Activated naive CD8-positive, alpha-beta T cell treated with anti-CD3 and anti-CD28 coated beads, Interleukin-2, amount 10 ng/mL, durations not matched to agents 7 days and 5 days (primary cell): ENCODE measurements around the gene ZBTB20. TPM values are rescaled to one million over a fixed set of nuclear protein-coding genes. Genes with fewer than 3 reads are reported as not detected.

Experiments used
- ATAC-seq: fragments of 150-1000 bp; cut with Tn5 transposase; one replicate; pipeline ENCODE4 v1.10.0; 2021; ENCODE audit warnings: low read depth, moderate library complexity
- POLR2A ChIA-PET: fragments of 350-600 bp; sonication (Branson Sonifier 250); formaldehyde crosslinking; loops from one replicate; lab custom pipeline; 2021; ENCODE audit warnings: antibody characterized with exemption; lab: Charles Lee
- DNase-seq: peaks from one replicate; pipeline ENCODE4 v3.0.0; 2021
- H3K27ac Mint-ChIP-seq: one replicate; pipeline ENCODE4 v1.8.0; 2022; ENCODE audit warnings: mild to moderate bottlenecking, mixed read lengths
- H3K27me3 Mint-ChIP-seq: one replicate; pipeline ENCODE4 v1.8.0; 2022; ENCODE audit warnings: mild to moderate bottlenecking, moderate library complexity, mixed read lengths
- H3K36me3 Mint-ChIP-seq: one replicate; pipeline ENCODE4 v1.8.0; 2021; ENCODE audit warnings: mild to moderate bottlenecking, mixed read lengths
- H3K4me1 Mint-ChIP-seq: one replicate; pipeline ENCODE4 v1.8.0; 2021; ENCODE audit warnings: mixed read lengths
- H3K4me3 Mint-ChIP-seq: one replicate; pipeline ENCODE4 v1.8.0; 2022; ENCODE audit warnings: mild to moderate bottlenecking, moderate library complexity, mixed read lengths
- H3K9me3 Mint-ChIP-seq: one replicate; pipeline ENCODE4 v1.8.0; 2021; ENCODE audit warnings: mixed read lengths
- total RNA-seq, 2 experiments: library from RNA; stranded (reverse); gene quantifications; one replicate each; pipeline ENCODE4 v1.2.3, GENCODE V29; 2021

Gene ZBTB20
- total RNA-seq, 2 experiments from 2014 or later = 27.4 to 31.3 TPM

DNA sequence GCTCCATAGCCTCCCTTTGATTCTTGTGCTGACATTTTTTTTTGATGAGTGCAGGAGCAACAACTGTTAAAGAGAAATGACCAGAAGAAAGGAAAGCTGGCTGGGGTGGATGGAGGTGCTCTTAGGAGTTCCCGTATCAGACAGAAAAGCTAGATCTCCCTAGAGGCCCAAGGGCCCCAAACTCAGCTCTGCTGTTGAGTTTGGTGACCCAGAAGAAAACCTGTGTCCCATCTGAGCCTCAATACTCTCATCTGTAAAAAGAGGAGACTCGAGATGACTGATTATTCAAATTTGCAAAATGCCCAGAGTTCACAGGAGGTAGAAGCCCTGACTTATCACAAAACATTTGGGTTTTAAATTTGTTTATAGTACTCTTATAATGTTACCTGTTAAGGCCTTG lies 710.9 kb downstream of the ZBTB20 start:
- no peak for DNase-seq
- H3K4me3 Mint-ChIP-seq = no peak overlapping the region
- no peaks in the 10 kb centered on the region for H3K9me3 Mint-ChIP-seq
- no peaks in the 10 kb centered on the region for H3K36me3 Mint-ChIP-seq
- H3K27ac Mint-ChIP-seq = no peak overlapping the region
- POLR2A ChIA-PET = no interaction called here
- no peaks in the 10 kb centered on the region for H3K27me3 Mint-ChIP-seq
- no peak for ATAC-seq
- H3K4me1 Mint-ChIP-seq = peaks cover 1% of the 10 kb centered on the region

DNA sequence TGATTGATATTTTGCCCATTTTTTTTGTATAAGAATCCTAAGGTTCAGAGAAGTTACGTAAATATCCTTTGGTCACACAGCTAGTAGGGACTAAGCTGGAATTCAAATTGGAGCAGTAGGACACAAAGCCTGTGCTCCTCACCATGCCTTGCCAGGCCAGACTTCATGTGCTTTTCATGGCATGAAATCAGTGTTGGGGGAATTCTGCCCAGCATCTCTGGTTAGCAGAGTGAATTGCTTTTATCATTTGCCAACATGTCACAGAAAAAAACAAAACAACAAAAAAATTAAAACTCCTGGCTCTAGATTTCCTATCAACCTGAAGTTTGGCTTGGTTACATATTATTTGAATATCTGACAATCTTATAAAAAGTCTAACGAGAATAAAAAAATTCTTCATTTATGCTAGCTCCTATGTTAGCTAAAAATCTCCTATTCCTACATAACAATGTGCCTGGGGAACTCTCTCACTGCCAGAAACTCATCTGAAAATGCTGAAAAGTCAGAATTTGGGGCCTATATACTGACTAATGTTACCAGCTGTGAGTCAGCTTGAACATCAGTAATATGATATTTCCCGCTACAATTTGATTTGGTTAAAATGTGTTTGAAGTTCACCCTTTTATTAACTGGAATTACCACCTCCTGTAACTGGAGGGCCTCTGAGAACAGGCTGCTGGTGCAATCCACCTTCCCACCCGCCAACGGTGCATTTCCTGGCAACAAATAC lies 711.5 kb downstream of the ZBTB20 start:
- no peak for ATAC-seq
- H3K27ac Mint-ChIP-seq = no peak overlapping the region
- peaks cover 1% of the 10 kb centered on the region for H3K4me1 Mint-ChIP-seq
- H3K4me3 Mint-ChIP-seq = no peak overlapping the region
- H3K36me3 Mint-ChIP-seq = no peaks in the 10 kb centered on the region
- no peaks in the 10 kb centered on the region for H3K9me3 Mint-ChIP-seq
- H3K27me3 Mint-ChIP-seq = no peaks in the 10 kb centered on the region
- POLR2A ChIA-PET = no interaction called here
- no peak for DNase-seq

DNA sequence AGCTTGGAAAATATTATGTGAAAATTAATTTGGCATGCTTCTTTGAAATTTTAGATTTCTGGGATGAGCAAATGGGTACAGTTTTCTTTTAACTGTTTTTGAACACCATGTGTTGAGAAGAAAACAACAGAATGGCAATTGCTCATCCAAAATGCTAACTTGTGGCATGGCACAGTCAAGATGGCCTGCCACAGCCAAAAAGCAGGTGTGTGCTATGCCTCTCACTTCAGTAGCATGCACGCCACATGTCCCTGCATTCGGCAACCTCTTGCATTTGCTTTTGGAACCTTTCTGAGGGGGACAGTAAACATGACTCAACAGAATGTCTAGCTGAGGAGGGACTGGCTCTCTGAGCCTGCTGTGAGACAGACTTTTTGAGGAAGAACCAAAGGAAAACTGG lies 714.8 kb downstream of the ZBTB20 start:
- no peaks in the 10 kb centered on the region for H3K27me3 Mint-ChIP-seq
- H3K4me3 Mint-ChIP-seq = no peak overlapping the region
- DNase-seq = no peak
- POLR2A ChIA-PET = no interaction called here
- no peaks in the 10 kb centered on the region for H3K9me3 Mint-ChIP-seq
- H3K36me3 Mint-ChIP-seq = no peaks in the 10 kb centered on the region
- no peak overlapping the region for H3K27ac Mint-ChIP-seq
- H3K4me1 Mint-ChIP-seq = peaks cover 1% of the 10 kb centered on the region
- no peak for ATAC-seq

DNA sequence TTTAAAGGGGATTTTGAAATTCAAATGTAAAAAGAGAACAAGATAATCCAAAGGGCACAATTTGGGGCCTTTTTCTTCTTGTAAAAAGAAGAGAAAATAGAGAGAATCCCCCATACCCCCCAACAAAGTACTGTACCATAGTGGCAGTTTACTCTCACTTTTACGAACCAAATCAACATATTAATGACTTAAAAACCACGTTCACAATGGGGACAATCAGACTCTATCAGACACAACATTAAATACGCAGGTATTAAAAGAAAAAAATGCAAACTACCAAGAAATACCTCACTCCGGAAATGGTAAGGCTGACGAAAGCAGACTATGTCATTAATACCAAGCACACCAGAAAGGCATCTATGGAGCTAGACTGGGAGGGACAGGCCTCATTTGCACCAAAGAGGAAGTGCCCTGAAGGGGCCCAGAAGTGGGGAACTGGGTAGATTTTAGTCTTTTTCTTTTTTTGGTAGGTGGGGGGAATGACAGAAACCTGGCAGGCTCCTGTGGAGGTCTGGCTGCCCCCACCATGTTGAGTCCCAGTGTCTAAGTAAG lies 719.0 kb downstream of the ZBTB20 start:
- POLR2A ChIA-PET = no interaction called here
- Mint-ChIP-seq H3K27ac (no peak overlapping the region), H3K4me1 (no peaks in the 10 kb centered on the region), H3K36me3 (no peaks in the 10 kb centered on the region), H3K4me3 (no peak overlapping the region), H3K9me3 (peaks cover 1% of the 10 kb centered on the region), H3K27me3 (no peaks in the 10 kb centered on the region)
- DNase-seq (no peak), ATAC-seq (no peak)

DNA sequence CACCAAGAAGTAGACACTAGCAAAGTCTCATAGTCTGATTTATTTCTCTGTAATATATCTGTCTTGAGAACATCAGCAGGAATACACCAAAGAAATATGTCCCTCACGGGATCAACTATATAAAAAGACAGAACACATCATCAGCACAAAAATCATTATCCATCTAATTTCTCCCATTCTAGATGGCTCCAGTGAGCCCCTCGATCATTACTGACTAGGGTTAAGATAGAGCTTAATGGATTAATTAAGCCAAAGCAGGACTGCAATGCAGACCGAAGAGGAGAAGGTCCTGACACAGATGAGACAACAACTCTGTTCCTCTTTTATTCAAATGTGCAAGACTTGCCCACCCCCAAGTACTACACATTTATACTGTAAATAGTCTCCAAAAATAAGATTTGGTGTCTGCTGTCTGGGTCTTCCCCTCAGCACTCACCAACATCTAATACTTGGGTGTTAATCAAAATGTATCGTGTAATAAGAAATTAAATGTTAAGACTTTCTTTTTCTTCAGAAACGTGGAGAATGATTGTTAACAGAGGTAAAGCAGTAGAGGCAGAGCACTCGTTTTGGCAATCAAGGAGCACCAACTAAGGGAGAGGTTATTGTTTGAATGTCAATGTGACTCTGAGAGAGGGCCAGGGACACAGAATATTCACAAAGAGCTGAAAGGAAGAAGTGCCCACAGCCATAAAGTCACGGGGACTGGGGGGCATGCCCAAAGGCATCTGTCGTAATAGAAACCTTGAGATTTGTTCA lies 719.6 kb downstream of the ZBTB20 start:
- Mint-ChIP-seq H3K27me3 (no peaks in the 10 kb centered on the region), H3K4me1 (no peaks in the 10 kb centered on the region), H3K4me3 (no peak overlapping the region), H3K27ac (no peak overlapping the region), H3K9me3 (peaks cover 1% of the 10 kb centered on the region), H3K36me3 (no peaks in the 10 kb centered on the region)
- no peak for DNase-seq
- POLR2A ChIA-PET = no interaction called here
- no peak for ATAC-seq

DNA sequence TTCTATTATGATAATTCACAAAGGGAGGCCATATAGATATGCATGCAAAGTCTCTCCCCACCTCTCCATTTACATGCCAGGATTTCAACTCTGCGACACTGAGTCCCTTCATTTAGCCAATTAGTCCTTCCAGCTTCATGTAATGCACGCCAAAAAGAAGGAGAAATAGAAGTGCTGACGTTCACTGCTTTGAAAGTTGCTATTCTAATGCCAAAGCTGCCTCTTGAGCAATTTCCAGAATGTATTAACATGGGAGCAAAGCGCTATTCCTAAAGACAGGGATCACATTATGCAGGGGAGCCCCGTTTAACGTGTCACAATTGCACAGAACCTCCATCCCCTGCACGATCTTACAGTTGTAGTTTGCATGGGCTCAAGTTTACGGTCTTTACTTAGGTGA lies 722.8 kb downstream of the ZBTB20 start:
- POLR2A ChIA-PET = no interaction called here
- ATAC-seq (no peak), DNase-seq (no peak)
- H3K27ac Mint-ChIP-seq = no peak overlapping the region
- H3K9me3 Mint-ChIP-seq = peaks cover 1% of the 10 kb centered on the region
- no peaks in the 10 kb centered on the region for H3K36me3 Mint-ChIP-seq
- H3K4me1 Mint-ChIP-seq = no peaks in the 10 kb centered on the region
- H3K4me3 Mint-ChIP-seq = no peak overlapping the region
- no peaks in the 10 kb centered on the region for H3K27me3 Mint-ChIP-seq

DNA sequence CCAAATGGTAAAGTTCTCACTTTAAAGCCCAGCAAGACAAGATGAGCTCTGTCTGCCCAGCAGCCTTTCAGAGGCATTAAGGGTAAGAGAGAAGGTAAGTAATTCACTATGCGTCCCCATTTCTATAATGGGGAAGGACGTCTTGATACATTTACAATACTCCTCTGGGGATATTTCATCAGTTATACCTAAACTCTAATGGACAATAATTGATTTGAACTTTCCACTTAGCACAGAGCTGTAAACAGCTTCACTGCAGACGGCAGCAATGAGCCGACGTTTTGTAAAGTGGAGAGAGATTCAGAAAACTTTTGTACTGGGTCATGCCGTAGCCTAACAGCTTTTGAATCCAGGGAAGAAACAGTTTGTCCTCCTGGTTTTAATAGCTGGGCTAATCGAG lies 725.9 kb downstream of the ZBTB20 start:
- Mint-ChIP-seq H3K36me3 (no peaks in the 10 kb centered on the region), H3K27ac (no peak overlapping the region), H3K27me3 (no peaks in the 10 kb centered on the region), H3K4me1 (peaks cover 6% of the 10 kb centered on the region), H3K9me3 (no peaks in the 10 kb centered on the region), H3K4me3 (no peak overlapping the region)
- POLR2A ChIA-PET = no interaction called here
- no peak for ATAC-seq
- DNase-seq = no peak

DNA sequence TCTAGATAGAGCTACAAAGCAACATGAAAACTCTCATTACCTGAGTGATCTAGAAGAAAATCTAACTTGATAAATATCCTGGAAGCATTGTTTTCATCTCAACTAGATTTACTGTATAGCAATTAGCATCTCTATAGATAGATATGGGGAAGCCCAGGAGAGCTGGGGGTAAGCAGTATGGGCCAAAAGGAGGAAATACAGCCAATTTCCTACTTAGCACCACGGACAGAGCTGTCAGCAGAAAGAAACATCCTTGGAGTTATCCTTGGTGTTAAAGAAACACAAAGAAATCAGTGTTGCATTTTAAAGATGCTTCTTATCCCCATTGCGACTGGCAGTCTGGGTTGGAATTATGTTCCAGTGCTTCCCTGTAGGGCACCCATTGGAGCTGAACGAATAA lies 727.0 kb downstream of the ZBTB20 start:
- no peaks in the 10 kb centered on the region for H3K27me3 Mint-ChIP-seq
- ATAC-seq = no peak
- POLR2A ChIA-PET = no interaction called here
- H3K9me3 Mint-ChIP-seq = no peaks in the 10 kb centered on the region
- H3K36me3 Mint-ChIP-seq = no peaks in the 10 kb centered on the region
- no peak for DNase-seq
- no peak overlapping the region for H3K4me3 Mint-ChIP-seq
- peaks cover 6% of the 10 kb centered on the region for H3K4me1 Mint-ChIP-seq
- no peak overlapping the region for H3K27ac Mint-ChIP-seq

DNA sequence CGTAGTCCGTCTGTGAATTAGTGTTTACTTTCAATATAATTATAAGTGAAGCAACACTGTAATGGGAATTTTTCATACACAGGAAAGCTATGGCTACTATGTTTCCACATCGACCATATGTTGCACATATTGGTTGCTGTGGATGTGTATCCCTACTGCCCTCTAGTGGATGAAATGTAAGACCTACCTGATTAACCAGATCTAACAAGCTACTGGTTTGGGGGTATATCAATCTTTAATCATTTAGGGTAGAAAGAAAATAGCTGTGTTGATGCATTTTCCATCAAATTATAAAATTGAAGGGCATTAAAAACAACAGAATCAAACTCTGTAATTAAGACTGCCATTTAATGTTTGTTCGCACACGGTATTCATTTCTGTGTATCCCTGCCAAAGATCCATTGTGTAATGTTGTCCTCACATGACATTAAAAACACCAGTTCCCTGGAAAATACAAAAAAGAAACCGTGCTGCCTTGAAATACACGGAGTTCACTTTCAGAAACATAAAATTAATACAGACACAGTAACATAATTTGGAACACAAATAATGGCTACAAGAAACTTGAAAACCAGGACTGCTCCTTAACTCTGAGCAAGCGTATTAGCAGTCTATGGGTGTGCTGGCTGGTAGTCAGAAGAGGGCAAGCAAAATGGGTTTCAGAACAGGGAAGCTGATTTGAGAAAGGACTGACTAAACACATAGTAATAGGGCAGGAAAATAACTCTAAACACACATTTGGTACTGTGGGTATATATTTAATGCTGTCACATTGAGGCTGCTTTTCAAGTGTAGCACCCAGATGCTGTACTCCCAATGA lies 728.2 kb downstream of the ZBTB20 start:
- peak; percentile 83 for ATAC-seq
- Mint-ChIP-seq H3K4me3 (no peak overlapping the region), H3K4me1 (peaks cover 6% of the 10 kb centered on the region), H3K9me3 (no peaks in the 10 kb centered on the region), H3K27ac (no peak overlapping the region), H3K36me3 (no peaks in the 10 kb centered on the region), H3K27me3 (no peaks in the 10 kb centered on the region)
- DNase-seq = no peak
- POLR2A ChIA-PET = no interaction called here

DNA sequence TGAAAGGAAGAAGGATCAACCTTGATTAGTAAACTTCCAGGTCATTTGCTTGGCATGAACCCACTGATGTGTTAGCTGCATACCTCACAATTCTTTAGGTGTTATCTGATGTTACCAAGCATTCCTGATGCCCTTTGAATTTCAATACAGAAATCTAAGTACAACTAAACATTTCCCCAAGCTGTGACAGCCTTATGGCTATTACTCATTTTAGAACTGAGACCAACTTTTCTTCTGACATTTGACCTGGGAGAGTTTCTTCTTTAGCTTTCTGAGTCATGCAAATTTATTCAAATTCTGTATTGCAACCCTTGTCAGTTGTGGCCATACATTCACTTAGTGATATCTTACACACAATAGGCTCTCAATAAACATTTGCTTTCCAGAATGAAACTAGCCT lies 729.0 kb downstream of the ZBTB20 start:
- Mint-ChIP-seq H3K9me3 (no peaks in the 10 kb centered on the region), H3K4me1 (peaks cover 6% of the 10 kb centered on the region), H3K27ac (no peak overlapping the region), H3K4me3 (no peak overlapping the region), H3K36me3 (no peaks in the 10 kb centered on the region), H3K27me3 (no peaks in the 10 kb centered on the region)
- no peak for DNase-seq
- ATAC-seq = no peak
- POLR2A ChIA-PET = no interaction called here

DNA sequence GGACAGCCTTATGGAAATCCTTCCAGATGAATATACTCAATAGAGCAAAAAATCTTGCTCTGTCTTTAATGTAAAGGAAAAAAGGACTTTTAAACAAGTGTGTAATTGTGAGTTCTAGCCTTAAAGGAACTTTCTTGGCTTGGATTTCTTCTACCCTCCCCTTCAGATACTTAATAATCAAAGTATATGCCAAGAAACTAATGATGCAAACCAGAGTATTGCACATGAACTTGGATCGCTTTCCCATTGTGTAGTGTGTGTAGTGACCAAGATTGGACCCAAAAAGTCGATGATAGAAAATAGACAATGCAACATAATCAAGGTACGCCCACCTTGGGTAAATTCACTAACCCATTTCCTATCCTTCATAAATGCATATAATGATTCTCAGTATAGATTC lies 729.4 kb downstream of the ZBTB20 start:
- Mint-ChIP-seq H3K9me3 (no peaks in the 10 kb centered on the region), H3K4me1 (peaks cover 8% of the 10 kb centered on the region), H3K27ac (no peak overlapping the region), H3K36me3 (no peaks in the 10 kb centered on the region), H3K4me3 (no peak overlapping the region), H3K27me3 (no peaks in the 10 kb centered on the region)
- no peak for ATAC-seq
- POLR2A ChIA-PET = no interaction called here
- DNase-seq = no peak

DNA sequence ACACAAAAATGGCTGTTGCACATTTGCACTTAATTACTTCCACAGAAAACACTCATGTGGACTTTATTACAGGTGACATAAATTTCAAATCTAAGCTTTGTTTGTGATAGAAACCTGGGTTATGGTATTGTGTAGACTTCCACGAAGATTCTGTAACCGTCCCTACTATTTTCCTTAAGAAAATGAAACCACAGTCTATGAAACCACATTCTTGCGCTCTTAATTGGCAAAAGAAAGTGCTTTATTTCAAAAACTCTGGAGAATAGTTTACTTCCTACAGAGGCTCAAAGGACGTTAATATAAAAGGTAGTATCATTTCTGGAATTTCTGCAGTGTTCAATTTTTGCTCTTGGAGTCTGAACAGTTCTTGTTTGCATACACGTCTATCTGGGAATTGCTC lies 729.8 kb downstream of the ZBTB20 start:
- Mint-ChIP-seq H3K4me3 (no peak overlapping the region), H3K27ac (no peak overlapping the region), H3K36me3 (no peaks in the 10 kb centered on the region), H3K4me1 (peaks cover 10% of the 10 kb centered on the region), H3K9me3 (no peaks in the 10 kb centered on the region), H3K27me3 (no peaks in the 10 kb centered on the region)
- DNase-seq (no peak), ATAC-seq (no peak)
- POLR2A ChIA-PET = no interaction called here
